ENCODE results near the gene RGS3.
A peak's percentile ranks its signal among the peaks of the same experiment; 100 is the strongest.

Gene RGS3

DNA sequence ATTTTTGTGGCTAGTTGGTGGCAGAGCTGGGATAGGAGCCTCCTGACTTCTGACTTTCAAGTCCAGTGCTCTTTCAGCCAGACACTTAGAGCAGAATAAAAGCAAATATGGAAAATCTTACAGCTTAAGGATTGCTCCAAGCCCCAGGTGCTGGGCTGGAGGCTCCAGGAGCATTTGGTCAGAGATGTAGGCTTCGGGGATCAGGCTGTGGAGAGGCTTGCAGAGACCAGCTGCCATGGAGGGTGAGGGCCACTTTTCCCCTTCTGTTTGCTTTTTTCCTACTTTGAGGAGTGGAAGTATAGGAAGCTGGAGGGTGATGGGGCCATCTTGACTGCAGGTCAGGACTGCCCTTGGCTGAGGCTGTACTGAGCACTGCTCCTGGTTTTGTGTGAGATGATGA, 58.9 kb downstream of the RGS3 start:
- POLR2A ChIA-PET: interaction anchor here (1.3 kb wide), 1 partner anchor 15 kb away, joined by 3 read pairs; no protein-coding TSS in a partner anchor
- CTCF ChIA-PET: interaction anchor here (0.9 to 7.6 kb wide), 14 partner anchors 9 to 247 kb away, joined by 3 to 40 read pairs (median 5); partner anchors contain the start of genes C9orf43, CDC26, POLE3 and PRPF4
- TF ChIP-seq CTCF (IDR thresholded peaks at IDR 0.05; ENCODE audit: control extremely low read depth, extremely low read depth, low read depth, missing control alignments): no peak
- no peak for DNase-seq (ENCODE audit: extremely low spot score)

- POLR2A ChIA-PET: interaction anchor here (0.7 to 1.3 kb wide), 3 partner anchors 15 to 52 kb away, joined by 3 to 4 read pairs (median 3); no protein-coding TSS in a partner anchor
- CTCF ChIA-PET: interaction anchor here (0.9 to 7.6 kb wide), 13 partner anchors 8 to 135 kb away, joined by 3 to 40 read pairs (median 5); partner anchors contain the start of genes C9orf43 and POLE3
- no peak for TF ChIP-seq CTCF (IDR thresholded peaks at IDR 0.05; ENCODE audit: control extremely low read depth, extremely low read depth, low read depth, missing control alignments)
- DNase-seq (ENCODE audit: extremely low spot score): no peak
Measured at GRCh38 chr9:113522858-113523257, 59.3 kb downstream of the RGS3 start.

DNA sequence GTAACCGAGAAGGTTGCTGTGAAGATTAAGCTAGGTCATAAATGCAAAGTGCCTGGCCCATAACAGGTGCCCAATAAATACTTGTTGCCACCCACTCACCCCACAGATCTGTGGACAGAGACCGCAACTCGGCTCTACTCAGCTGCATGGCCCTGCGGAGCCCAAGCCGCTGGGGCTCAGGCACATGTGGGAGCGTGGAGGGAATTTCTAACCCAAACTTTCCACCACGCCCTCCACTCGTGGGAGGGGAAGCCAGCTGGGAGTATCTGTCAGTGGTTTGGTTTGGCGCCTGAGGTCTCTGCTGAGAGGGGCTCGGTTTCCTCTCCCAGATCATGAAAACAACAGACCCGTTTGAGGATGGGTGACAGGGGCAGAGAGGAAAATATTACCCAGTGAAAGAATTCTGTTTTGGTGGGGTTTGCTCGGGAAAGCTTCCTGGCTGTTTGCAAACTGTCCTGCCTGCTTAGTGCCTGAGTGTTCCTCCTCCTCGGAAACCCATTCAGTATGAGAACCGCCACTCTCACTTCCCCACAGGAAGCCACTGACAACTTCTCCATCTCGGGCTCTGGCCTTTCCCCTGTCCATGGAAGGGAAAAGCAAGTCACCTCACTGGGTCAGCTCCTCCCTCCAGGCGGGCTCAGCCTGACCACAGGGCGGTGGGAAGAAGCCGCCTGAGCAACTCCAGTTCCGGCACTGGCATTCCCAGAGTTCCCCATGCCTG, 60.1 kb downstream of the RGS3 start:
- ChIA-PET CTCF (interaction anchor here (1.0 to 7.6 kb wide), 14 partner anchors 9 to 249 kb away, joined by 3 to 40 read pairs (median 6); partner anchors contain the start of gene CDC26), POLR2A (interaction anchor here (0.7 to 1.3 kb wide), 5 partner anchors 10 to 248 kb away, joined by 3 to 5 read pairs (median 3); partner anchors contain the start of genes CDC26 and PRPF4)
- peak; percentile 80 for DNase-seq (ENCODE audit: extremely low spot score)
- no peak for TF ChIP-seq CTCF (IDR thresholded peaks at IDR 0.05; ENCODE audit: control extremely low read depth, extremely low read depth, low read depth, missing control alignments)

DNA sequence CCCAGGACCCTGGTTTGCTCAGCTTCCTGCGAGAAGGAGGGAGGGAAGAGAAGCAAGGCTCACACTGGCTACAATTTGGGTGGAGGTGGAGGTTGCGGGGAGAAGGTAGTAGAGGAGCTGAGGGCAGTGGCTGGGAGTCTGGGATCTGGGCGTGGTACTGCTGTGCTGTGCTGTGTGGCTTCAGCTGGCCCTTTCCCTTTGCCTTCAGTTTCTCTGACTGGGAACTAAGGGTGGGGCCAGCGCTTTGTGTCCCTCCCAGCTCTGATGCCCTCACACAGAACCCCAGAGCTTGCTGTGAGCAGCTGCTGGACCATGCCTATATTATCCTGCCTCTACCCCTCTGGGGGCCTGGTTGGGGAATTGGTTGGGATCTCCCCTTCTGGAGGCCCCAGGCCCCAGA, 60.9 kb downstream of the RGS3 start:
- ChIA-PET POLR2A (interaction anchor here (0.9 kb wide), 1 partner anchor 9 kb away, joined by 5 read pairs; no protein-coding TSS in a partner anchor), CTCF (interaction anchor here (0.9 to 3.1 kb wide), 10 partner anchors 9 to 250 kb away, joined by 3 to 15 read pairs (median 8); partner anchors contain the start of gene CDC26)
- DNase-seq (ENCODE audit: extremely low spot score): no peak
- no peak for TF ChIP-seq CTCF (IDR thresholded peaks at IDR 0.05; ENCODE audit: control extremely low read depth, extremely low read depth, low read depth, missing control alignments)

DNA sequence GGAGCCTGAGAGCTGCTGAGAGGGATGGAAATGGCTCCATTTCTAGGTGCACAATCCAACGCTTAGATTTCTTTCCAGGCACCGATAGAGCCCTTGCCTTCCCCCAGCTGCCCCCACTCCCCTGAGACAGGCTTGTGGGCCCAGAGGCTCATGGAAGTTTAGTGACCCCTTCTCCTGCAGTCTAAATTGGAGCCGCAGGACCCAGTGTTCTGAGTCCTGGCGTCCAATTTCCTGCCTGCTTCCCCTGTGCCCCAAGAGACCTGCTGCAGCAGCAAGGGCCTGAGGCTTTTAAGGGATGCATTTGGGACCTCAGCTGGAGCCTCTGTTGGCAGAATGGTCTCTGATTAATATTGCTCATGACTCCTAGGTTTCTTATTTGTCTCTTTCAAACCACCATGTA, 61.7 kb downstream of the RGS3 start:
- CTCF ChIA-PET: interaction anchor here (0.9 to 2.9 kb wide), 5 partner anchors 8 to 251 kb away, joined by 3 to 15 read pairs (median 6); partner anchors contain the start of gene CDC26
- POLR2A ChIA-PET: no interaction called here
- no peak for TF ChIP-seq CTCF (IDR thresholded peaks at IDR 0.05; ENCODE audit: control extremely low read depth, extremely low read depth, low read depth, missing control alignments)
- DNase-seq (ENCODE audit: extremely low spot score): no peak

- ChIA-PET POLR2A (no interaction called here), CTCF (interaction anchor here (0.9 to 1.0 kb wide), 2 partner anchors 10 to 132 kb away, joined by 3 read pairs; no protein-coding TSS in a partner anchor)
- no peak for DNase-seq (ENCODE audit: extremely low spot score)
- no peak for TF ChIP-seq CTCF (IDR thresholded peaks at IDR 0.05; ENCODE audit: control extremely low read depth, extremely low read depth, low read depth, missing control alignments)
Measured at GRCh38 chr9:113525831-113526230, 62.3 kb downstream of the RGS3 start.

Measured in GM10248 (cell line).